Liver (tissue), 9 donors: Measurements from ENCODE around the gene MKNK2. TPM values are rescaled to one million over a fixed set of nuclear protein-coding genes. Genes with fewer than 3 reads are reported as not detected.

Experiments used
- DNase-seq: peaks from one replicate; pipeline ENCODE4 v3.0.0-alpha.2; 2017; ENCODE audit warnings: low spot score
- H3K27ac ChIP-seq, 2 donors: one replicate each; pipeline ENCODE4 v1.7.0; 2013; ENCODE audit warnings: inconsistent platforms in 2 of 2, low read length in 2 of 2, control low read depth in 1 of 2, low read depth in 1 of 2, mild to moderate bottlenecking in 1 of 2
- H3K27me3 ChIP-seq, 4 donors: one replicate each; pipeline versions ENCODE4 v1.6.1 to v1.7.0; 2013; ENCODE audit warnings: low read length in 3 of 4, inconsistent platforms in 1 of 4, mild to moderate bottlenecking in 1 of 4, moderate library complexity in 1 of 4; ENCODE audit not compliant: control insufficient read depth in 4 of 4, insufficient read depth in 4 of 4
- H3K36me3 ChIP-seq, 4 donors: one replicate each; pipeline versions ENCODE4 v1.6.1 to v1.7.0; 2013; ENCODE audit warnings: low read length in 3 of 4, mild to moderate bottlenecking in 3 of 4, low read depth in 1 of 4, moderate library complexity in 1 of 4; ENCODE audit not compliant: control insufficient read depth in 4 of 4, insufficient read depth in 3 of 4
- H3K4me1 ChIP-seq, 4 donors: one replicate each; pipeline versions ENCODE4 v1.6.1 to v1.7.0; 2013; ENCODE audit warnings: low read length in 3 of 4, mild to moderate bottlenecking in 3 of 4, moderate library complexity in 1 of 4; ENCODE audit not compliant: control insufficient read depth in 4 of 4, insufficient read depth in 4 of 4
- H3K4me3 ChIP-seq, 3 donors: one replicate each; pipeline versions ENCODE4 v1.6.1 to v1.7.0; 2013; ENCODE audit warnings: low read length in 3 of 3, control low read depth in 1 of 3, low read depth in 1 of 3, mild to moderate bottlenecking in 1 of 3
- H3K9ac ChIP-seq, 2 donors: one replicate each; pipeline ENCODE4 v1.7.0; 2013; ENCODE audit warnings: low read length in 2 of 2, mild to moderate bottlenecking in 2 of 2, moderate library complexity in 2 of 2, control low read depth in 1 of 2, low read depth in 1 of 2
- H3K9me3 ChIP-seq, 4 donors: one replicate each; pipeline versions ENCODE4 v1.6.1 to v1.7.0; 2013; ENCODE audit warnings: low read length in 3 of 4; ENCODE audit not compliant: control insufficient read depth in 4 of 4
- EGR1 ChIP-seq, 2 donors: IDR thresholded peaks; 2 replicates each; pipeline ENCODE4 v1.6.1; 2016 to 2018; ENCODE audit warnings: antibody characterized with exemption in 2 of 2, low read depth in 2 of 2
- FOXA1 ChIP-seq: IDR thresholded peaks from 2 replicates; pipeline ENCODE4 v1.6.1; 2016; ENCODE audit warnings: antibody characterized with exemption
- FOXA2 ChIP-seq: IDR thresholded peaks from 2 replicates; pipeline ENCODE4 v1.6.1; 2016; ENCODE audit warnings: antibody characterized with exemption
- HNF4A ChIP-seq, 2 donors: conservative IDR thresholded peaks; 2 replicates each; pipeline ENCODE4 v1.6.1; 2016; ENCODE audit warnings: antibody characterized with exemption in 2 of 2, mild to moderate bottlenecking in 2 of 2
- HNF4G ChIP-seq: IDR thresholded peaks from 2 replicates; pipeline ENCODE4 v1.6.1; 2016; ENCODE audit warnings: antibody characterized with exemption
- JUND ChIP-seq, 2 donors: IDR thresholded peaks; 2 replicates each; pipeline ENCODE4 v1.6.1; 2016; ENCODE audit warnings: antibody characterized with exemption in 2 of 2
- MAX ChIP-seq: IDR thresholded peaks from 2 replicates; pipeline ENCODE4 v1.6.1; 2016; ENCODE audit warnings: antibody characterized with exemption
- NR2F2 ChIP-seq: IDR thresholded peaks from 2 replicates; pipeline ENCODE4 v1.6.1; 2016; ENCODE audit warnings: antibody characterized with exemption
- RAD21 ChIP-seq, 2 donors: IDR thresholded peaks; 2 replicates each; pipeline ENCODE4 v1.6.1; 2016; ENCODE audit warnings: antibody characterized with exemption in 2 of 2, mild to moderate bottlenecking in 2 of 2
- REST ChIP-seq: IDR thresholded peaks from 2 replicates; pipeline ENCODE4 v1.6.1; 2016; ENCODE audit warnings: antibody characterized with exemption, mild to moderate bottlenecking
- RXRA ChIP-seq, 2 donors: IDR thresholded peaks; 2 replicates each; pipeline ENCODE4 v1.6.1; 2017 to 2018; ENCODE audit warnings: antibody characterized with exemption in 2 of 2, mild to moderate bottlenecking in 1 of 2
- SP1 ChIP-seq: IDR thresholded peaks from 2 replicates; pipeline ENCODE4 v1.6.1; 2018; ENCODE audit warnings: antibody characterized with exemption, mild to moderate bottlenecking
- YY1 ChIP-seq: IDR thresholded peaks from 2 replicates; pipeline ENCODE4 v1.6.1; 2016; ENCODE audit warnings: antibody characterized with exemption, mild to moderate bottlenecking
- ZBTB33 ChIP-seq: IDR thresholded peaks from 2 replicates; pipeline ENCODE4 v1.6.1; 2016; ENCODE audit warnings: antibody characterized with exemption
- WGBS: extraction: QIAGEN DNeasy Blood & Tissue Kit; methylation state at CpG from one replicate; pipeline ENCODE4 v1.1.7; 2013; 5-methylcytosine and 5-hydroxymethylcytosine counted together
- polyA plus RNA-seq, 2 donors: library from polyadenylated mRNA; stranded (reverse) in 1 of 2; unstranded in 1 of 2; fragments of 200-250 nt in 1 of 2; fragments of >200 nt in 1 of 2; fragmentation: Nextera tagmentation in 1 of 2; extraction: Ambion mirVana in 1 of 2; gene quantifications; one replicate each; pipeline versions ENCODE4 v1.2.1 to v1.2.3, GENCODE V29; 2013 to 2015
- total RNA-seq, 2 donors: library from RNA; depleted of rRNA; stranded (reverse); fragments of >200 nt; gene quantifications; one replicate each; pipeline ENCODE4 v1.2.3, GENCODE V29; 2014
- donor health status: healthy.
- donor health status: healthy.
- donor health status: healthy.
- donor health status: healthy.
- donor health status: healthy.

The MKNK2 gene
- total and polyA plus RNA-seq, 4 donors: 24.7 to 105 (median 46.4) TPM

DNA sequence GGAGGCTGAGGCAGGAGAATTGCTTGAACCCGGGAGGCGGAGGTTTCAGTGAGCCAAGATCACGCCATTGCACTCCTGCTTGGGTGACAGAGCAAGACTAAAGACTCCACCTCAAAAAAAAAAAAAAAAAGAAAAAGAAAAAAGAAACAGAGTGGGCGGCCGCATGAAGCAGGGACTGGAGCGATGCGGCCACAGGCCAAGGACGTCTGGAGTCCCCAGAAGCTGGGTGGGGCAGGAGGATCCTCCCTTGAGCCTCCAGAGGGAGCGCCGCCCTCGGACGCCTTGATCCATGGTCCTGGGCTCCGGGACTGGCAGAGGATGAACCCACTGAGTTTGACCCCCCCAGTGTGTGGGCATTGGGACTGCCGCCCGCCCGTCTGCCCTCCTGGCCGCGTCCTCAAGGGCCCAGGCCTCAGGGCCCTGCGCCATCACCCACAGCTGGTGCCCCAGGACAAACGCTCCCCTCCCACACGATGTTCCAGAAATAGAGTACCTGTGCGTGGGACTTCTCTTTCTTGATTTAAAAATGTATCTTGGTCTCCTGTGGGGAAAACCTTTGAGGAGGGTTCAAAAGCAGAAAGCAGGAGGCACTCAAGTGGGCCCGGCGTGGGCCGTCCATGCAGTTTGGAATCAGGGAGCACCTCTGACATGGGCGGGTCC is 51.1 kb downstream of the MKNK2 start:
- H3K36me3 ChIP-seq: peaks cover 9 to 20% (median 14%) of the 10 kb centered on the region in 4 donors
- 95% methylated on average over 26 of the region's 26 CpGs for WGBS
- DNase-seq: no peak
- H3K27ac ChIP-seq: no peak overlapping the region
- H3K4me1 ChIP-seq: no peaks in the 10 kb centered on the region
- no peak for TF ChIP-seq NR2F2
- TF ChIP-seq ZBTB33: no peak
- no peaks in the 10 kb centered on the region for H3K27me3 ChIP-seq
- no peak overlapping the region for H3K9ac ChIP-seq
- no peak overlapping the region for H3K4me3 ChIP-seq
- no peaks in the 10 kb centered on the region for H3K9me3 ChIP-seq

DNA sequence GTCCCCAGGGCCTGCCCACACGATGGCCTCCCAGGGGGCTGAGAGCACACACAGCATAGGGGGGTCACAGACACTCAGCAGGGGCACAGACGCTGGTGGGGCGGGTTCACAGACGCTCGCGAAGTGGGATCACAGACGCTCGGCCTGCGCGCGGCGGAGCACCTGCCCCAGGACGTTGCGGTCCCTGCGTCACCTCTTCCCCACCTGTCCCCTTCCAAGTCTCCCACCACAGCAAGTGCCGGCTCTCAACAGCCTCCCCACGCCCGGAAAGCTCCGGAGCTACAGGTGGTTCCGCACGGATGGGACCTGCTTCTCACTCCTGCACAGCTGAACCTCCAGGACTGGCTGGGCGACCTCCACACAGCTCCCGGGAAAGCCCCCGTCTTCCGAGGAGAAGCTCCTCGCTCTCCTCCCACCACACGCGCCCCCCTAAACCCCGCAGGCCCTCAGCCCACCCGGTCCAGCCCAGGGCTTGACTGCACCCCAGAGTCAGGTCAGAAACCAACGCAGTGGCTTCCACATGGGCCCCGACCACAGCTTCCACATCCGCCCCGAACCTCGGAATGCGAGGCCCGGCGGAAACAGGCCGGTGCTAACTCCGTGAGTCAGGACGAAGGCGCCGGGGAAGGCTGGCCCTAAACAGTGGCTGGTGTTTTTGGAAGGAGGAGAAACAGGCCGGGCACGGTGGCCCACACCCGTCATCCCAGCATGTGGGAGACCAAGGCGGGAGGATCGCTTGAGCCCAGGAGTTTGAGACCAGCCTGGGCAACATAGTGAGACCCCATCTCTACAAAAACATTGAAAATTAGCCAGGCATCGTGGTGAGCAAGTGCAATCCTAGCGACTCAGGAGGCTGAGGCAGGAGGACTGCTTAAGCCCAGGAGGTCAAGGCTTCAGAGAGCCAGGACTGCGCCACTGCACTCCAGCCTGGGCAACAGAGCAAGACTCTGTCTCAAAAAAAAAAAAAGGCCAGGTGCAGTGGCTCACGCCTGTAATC is 52.0 kb downstream of the MKNK2 start:
- TF ChIP-seq HNF4A (conservative IDR thresholded peaks at IDR 0.05): no peak
- no peak for TF ChIP-seq HNF4G
- no peak for TF ChIP-seq MAX
- no peak for TF ChIP-seq REST
- no peak for TF ChIP-seq ZBTB33
- no peak for TF ChIP-seq RXRA (IDR thresholded peaks at IDR 0.05)
- no peak for TF ChIP-seq RAD21 (IDR thresholded peaks at IDR 0.05)
- TF ChIP-seq JUND (IDR thresholded peaks at IDR 0.05): no peak
- TF ChIP-seq YY1: no peak
- no peak for TF ChIP-seq SP1
- no peak for TF ChIP-seq EGR1 (IDR thresholded peaks at IDR 0.05; ENCODE audit: low read depth in 2 of 2)
- no peak for TF ChIP-seq FOXA2
- TF ChIP-seq FOXA1: no peak
- Histone ChIP-seq H3K4me3 (no peak overlapping the region), H3K9me3 (no peaks in the 10 kb centered on the region), H3K9ac (no peak overlapping the region), H3K27me3 (no peaks in the 10 kb centered on the region), H3K27ac (no peak overlapping the region), H3K4me1 (no peaks in the 10 kb centered on the region), H3K36me3 (peaks cover 9 to 20% (median 14%) of the 10 kb centered on the region in 4 donors)
- 95% methylated on average over 52 of the region's 52 CpGs for WGBS
- DNase-seq: no peak
